GM20431 (cell line): ENCODE data around the gene VPS52.

Experiments
- in situ Hi-C: fragments of 300-500 bp; cut with MseI, MboI; formaldehyde crosslinking; loops from one replicate; pipeline ENCODE4 v1.15.0; 2020; ENCODE audit warnings: low sequenced_read_pairs; ENCODE audit not compliant: unreplicated experiment

VPS52 gene

DNA sequence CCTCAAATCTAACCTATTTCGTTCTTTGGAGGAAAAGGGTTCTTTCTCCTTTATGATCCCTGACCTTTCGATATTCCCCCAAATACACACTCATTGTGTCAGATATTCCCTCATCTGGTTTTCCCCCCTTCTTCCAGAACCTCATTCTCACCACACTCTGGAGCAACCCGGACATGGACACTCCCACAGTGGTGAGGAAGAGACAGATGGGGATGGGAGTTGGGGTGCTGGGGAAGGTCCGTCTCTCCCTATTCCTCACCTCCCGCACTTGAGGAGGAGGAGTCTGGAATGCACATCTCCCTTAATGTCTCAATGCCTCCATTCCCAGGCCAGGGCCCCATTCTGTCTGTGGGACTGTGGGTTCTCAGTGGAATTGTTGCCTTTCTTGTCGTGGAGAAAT, 69.7 kb downstream of the VPS52 start:
- in situ Hi-C loops: no loop called here

DNA sequence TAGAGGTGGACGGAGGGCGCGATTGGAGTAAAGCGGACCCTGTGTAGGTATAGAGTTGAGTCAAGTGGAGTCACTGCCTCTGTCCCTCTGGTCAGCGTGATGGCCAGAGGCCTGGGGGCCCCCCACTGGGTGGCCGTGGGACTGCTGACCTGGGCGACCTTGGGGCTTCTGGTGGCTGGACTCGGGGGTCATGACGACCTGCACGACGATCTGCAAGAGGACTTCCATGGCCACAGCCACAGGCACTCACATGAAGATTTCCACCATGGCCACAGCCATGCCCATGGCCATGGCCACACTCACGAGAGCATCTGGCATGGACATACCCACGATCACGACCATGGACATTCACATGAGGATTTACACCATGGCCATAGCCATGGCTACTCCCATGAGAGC, 70.5 kb downstream of the VPS52 start:
- in situ Hi-C loops: no loop called here
